Thyroid gland (tissue), 4 donors: Measurements from ENCODE around the gene ADAM29.

ENCODE experiments used
- CTCF ChIP-seq, 6 experiments: fragments of 200-600 bp in 3 of 6; fragments of 450-650 bp in 3 of 6; sonication (generic) in 3 of 6; IDR thresholded peaks; one replicate each; pipeline ENCODE4 v1.5.1; 2016 to 2019; ENCODE audit warnings: antibody characterized with exemption in 6 of 6, mild to moderate bottlenecking in 2 of 6, inconsistent platforms in 1 of 6, moderate library complexity in 1 of 6
- POLR2A ChIP-seq, 2 donors: fragments of 450-650 bp; IDR thresholded peaks; one replicate each; pipeline ENCODE4 v1.6.1; 2017; ENCODE audit warnings: antibody characterized with exemption in 2 of 2, mild to moderate bottlenecking in 2 of 2, moderate library complexity in 1 of 2

GRCh38 chr4:174907508-174907907 lies 10.7 kb upstream of the ADAM29 start:
- TF ChIP-seq CTCF (IDR thresholded peaks at IDR 0.05) (no peak), POLR2A (IDR thresholded peaks at IDR 0.05) (no peak)
